ENCODE results near the gene LEFTY1. TPM values are rescaled to one million over a fixed set of nuclear protein-coding genes. Genes with fewer than 3 reads are reported as not detected.

LEFTY1 gene
- total and polyA plus RNA-seq, 4 donors, result 0.42 to 1.4 (median 0.87) TPM

GRCh38 chr1:225846331-225847310 lies 42.3 kb downstream of the LEFTY1 start:
- Histone ChIP-seq H3K27ac (ENCODE audit: low read depth in 1 of 2, low read length in 2 of 2) (no peak overlapping the region), H3K4me3 (ENCODE audit: low read depth in 1 of 3, low read length in 3 of 3) (no peak overlapping the region), H3K36me3 (ENCODE audit: control insufficient read depth in 4 of 4, insufficient read depth in 3 of 4, low read depth in 1 of 4, low read length in 3 of 4) (peaks cover 7 to 57% (median 31%) of the 10 kb centered on the region in 4 donors), H3K9me3 (ENCODE audit: control insufficient read depth in 4 of 4, low read length in 3 of 4) (no peaks in the 10 kb centered on the region), H3K9ac (ENCODE audit: low read depth in 1 of 2, low read length in 2 of 2) (no peak overlapping the region), H3K27me3 (ENCODE audit: control insufficient read depth in 4 of 4, insufficient read depth in 4 of 4, low read length in 3 of 4) (no peaks in the 10 kb centered on the region), H3K4me1 (ENCODE audit: control insufficient read depth in 4 of 4, insufficient read depth in 4 of 4, low read length in 3 of 4) (peaks cover 0 to under 1% (median 0%) of the 10 kb centered on the region in 4 donors)
- TF ChIP-seq, protein P1, sequence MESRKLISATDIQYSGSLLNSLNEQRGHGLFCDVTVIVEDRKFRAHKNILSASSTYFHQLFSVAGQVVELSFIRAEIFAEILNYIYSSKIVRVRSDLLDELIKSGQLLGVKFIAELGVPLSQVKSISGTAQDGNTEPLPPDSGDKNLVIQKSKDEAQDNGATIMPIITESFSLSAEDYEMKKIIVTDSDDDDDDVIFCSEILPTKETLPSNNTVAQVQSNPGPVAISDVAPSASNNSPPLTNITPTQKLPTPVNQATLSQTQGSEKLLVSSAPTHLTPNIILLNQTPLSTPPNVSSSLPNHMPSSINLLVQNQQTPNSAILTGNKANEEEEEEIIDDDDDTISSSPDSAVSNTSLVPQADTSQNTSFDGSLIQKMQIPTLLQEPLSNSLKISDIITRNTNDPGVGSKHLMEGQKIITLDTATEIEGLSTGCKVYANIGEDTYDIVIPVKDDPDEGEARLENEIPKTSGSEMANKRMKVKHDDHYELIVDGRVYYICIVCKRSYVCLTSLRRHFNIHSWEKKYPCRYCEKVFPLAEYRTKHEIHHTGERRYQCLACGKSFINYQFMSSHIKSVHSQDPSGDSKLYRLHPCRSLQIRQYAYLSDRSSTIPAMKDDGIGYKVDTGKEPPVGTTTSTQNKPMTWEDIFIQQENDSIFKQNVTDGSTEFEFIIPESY (IDR thresholded peaks at IDR 0.05), result no peak
- TF ChIP-seq NR2F2 (IDR thresholded peaks at IDR 0.05) (no peak), YY1 (IDR thresholded peaks at IDR 0.05) (no peak), ATF3 (IDR thresholded peaks at IDR 0.05) (no peak), RXRA (IDR thresholded peaks at IDR 0.05) (no peak), MAX (IDR thresholded peaks at IDR 0.05) (no peak), GABPA (IDR thresholded peaks at IDR 0.05 in 1 of 2, conservative IDR thresholded peaks at IDR 0.05 in 1 of 2) (no peak), FOXA2 (IDR thresholded peaks at IDR 0.05) (no peak), EGR1 (IDR thresholded peaks at IDR 0.05; ENCODE audit: low read depth in 2 of 2) (no peak), JUND (IDR thresholded peaks at IDR 0.05) (no peak), TAF1 (conservative IDR thresholded peaks at IDR 0.05) (no peak), RAD21 (IDR thresholded peaks at IDR 0.05) (no peak), HNF4A (conservative IDR thresholded peaks at IDR 0.05) (no peak), CTCF (IDR thresholded peaks at IDR 0.05; ENCODE audit: low read depth, low read length, missing input control) (no peak), HNF4G (IDR thresholded peaks at IDR 0.05) (no peak), FOXA1 (IDR thresholded peaks at IDR 0.05) (no peak), SP1 (IDR thresholded peaks at IDR 0.05) (no peak)
- TF ChIP-seq, protein P2, sequence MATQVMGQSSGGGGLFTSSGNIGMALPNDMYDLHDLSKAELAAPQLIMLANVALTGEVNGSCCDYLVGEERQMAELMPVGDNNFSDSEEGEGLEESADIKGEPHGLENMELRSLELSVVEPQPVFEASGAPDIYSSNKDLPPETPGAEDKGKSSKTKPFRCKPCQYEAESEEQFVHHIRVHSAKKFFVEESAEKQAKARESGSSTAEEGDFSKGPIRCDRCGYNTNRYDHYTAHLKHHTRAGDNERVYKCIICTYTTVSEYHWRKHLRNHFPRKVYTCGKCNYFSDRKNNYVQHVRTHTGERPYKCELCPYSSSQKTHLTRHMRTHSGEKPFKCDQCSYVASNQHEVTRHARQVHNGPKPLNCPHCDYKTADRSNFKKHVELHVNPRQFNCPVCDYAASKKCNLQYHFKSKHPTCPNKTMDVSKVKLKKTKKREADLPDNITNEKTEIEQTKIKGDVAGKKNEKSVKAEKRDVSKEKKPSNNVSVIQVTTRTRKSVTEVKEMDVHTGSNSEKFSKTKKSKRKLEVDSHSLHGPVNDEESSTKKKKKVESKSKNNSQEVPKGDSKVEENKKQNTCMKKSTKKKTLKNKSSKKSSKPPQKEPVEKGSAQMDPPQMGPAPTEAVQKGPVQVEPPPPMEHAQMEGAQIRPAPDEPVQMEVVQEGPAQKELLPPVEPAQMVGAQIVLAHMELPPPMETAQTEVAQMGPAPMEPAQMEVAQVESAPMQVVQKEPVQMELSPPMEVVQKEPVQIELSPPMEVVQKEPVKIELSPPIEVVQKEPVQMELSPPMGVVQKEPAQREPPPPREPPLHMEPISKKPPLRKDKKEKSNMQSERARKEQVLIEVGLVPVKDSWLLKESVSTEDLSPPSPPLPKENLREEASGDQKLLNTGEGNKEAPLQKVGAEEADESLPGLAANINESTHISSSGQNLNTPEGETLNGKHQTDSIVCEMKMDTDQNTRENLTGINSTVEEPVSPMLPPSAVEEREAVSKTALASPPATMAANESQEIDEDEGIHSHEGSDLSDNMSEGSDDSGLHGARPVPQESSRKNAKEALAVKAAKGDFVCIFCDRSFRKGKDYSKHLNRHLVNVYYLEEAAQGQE (IDR thresholded peaks at IDR 0.05), result no peak
- 74% methylated on average over 20 of the region's 20 CpGs for WGBS
- DNase-seq (ENCODE audit: low spot score), result no peak
